DOHH2 (cell line): ENCODE results near the gene WNT3A.

ENCODE experiments used
- H3F3A ChIP-seq: fragments of 200-600 bp; sonication (generic), shearing (Covaris generic); 2 replicates; pipeline ENCODE4 v1.6.0; 2016; ENCODE audit warnings: antibody characterized with exemption, mild to moderate bottlenecking; ENCODE audit not compliant: control insufficient read depth, insufficient read depth
- H3K27ac ChIP-seq: fragments of 200-600 bp; sonication (generic); 2 replicates; pipeline ENCODE4 v1.5.1; 2014; ENCODE audit warnings: low read depth, mild to moderate bottlenecking, low read length, moderate library complexity
- H3K27me3 ChIP-seq: fragments of 200-600 bp; sonication (generic); 2 replicates; pipeline ENCODE4 v1.6.1; 2014; ENCODE audit warnings: mild to moderate bottlenecking, low read length, mixed read lengths; ENCODE audit not compliant: control insufficient read depth
- H3K36me3 ChIP-seq: fragments of 200-600 bp; sonication (generic); 2 replicates; pipeline ENCODE4 v1.6.1; 2014; ENCODE audit warnings: mild to moderate bottlenecking, low read length, moderate library complexity, mixed read lengths; ENCODE audit not compliant: control insufficient read depth
- H3K4me1 ChIP-seq: fragments of 200-600 bp; sonication (generic); 2 replicates; pipeline ENCODE4 v1.6.1; 2014; ENCODE audit warnings: mild to moderate bottlenecking, low read length, mixed read lengths; ENCODE audit not compliant: control insufficient read depth
- H3K4me2 ChIP-seq: fragments of 200-600 bp; sonication (generic); 2 replicates; pipeline ENCODE4 v1.6.0; 2014; ENCODE audit warnings: mild to moderate bottlenecking, low read length, moderate library complexity
- H3K4me3 ChIP-seq: fragments of 200-600 bp; sonication (generic); 2 replicates; pipeline ENCODE4 v1.5.1; 2014; ENCODE audit warnings: mild to moderate bottlenecking, low read length, mixed read lengths
- H3K79me2 ChIP-seq: fragments of 200-600 bp; sonication (generic); 2 replicates; pipeline ENCODE4 v1.6.1; 2014; ENCODE audit warnings: mild to moderate bottlenecking, low read length, mixed read lengths; ENCODE audit not compliant: control insufficient read depth
- H3K9me2 ChIP-seq: fragments of 200-600 bp; sonication (generic); replicated peaks from 2 replicates; pipeline ENCODE4 v1.6.1; 2014; ENCODE audit warnings: mild to moderate bottlenecking, low read length, mixed read lengths; ENCODE audit not compliant: control insufficient read depth
- H3K9me3 ChIP-seq: fragments of 200-600 bp; sonication (generic); 2 replicates; pipeline ENCODE4 v1.6.1; 2014; ENCODE audit warnings: antibody characterized with exemption, low read length, mixed read lengths; ENCODE audit not compliant: control insufficient read depth, insufficient read depth
- H4K20me1 ChIP-seq: fragments of 200-600 bp; sonication (generic); 2 replicates; pipeline ENCODE4 v1.6.0; 2014; ENCODE audit warnings: low read depth, mild to moderate bottlenecking, antibody characterized with exemption, low read length, moderate library complexity; ENCODE audit not compliant: control insufficient read depth, insufficient read depth
- EZH2phosphoT487 ChIP-seq: fragments of 200-600 bp; sonication (generic); IDR thresholded peaks from 2 replicates; pipeline ENCODE4 v1.6.1; 2017; ENCODE audit warnings: borderline replicate concordance, mild to moderate bottlenecking, antibody characterized with exemption, low read length, moderate library complexity, mixed read lengths
- TF ChIP-seq, protein P1 (sequence below): fragments of 200-600 bp; sonication (generic); IDR thresholded peaks from one replicate; pipeline ENCODE4 v1.5.1; 2014; ENCODE audit warnings: antibody characterized with exemption, mild to moderate bottlenecking, low read depth, low read length; ENCODE audit not compliant: poor library complexity, severe bottlenecking

The WNT3A gene

GRCh38 chr1:228065543-228066347 is 58.9 kb downstream of the WNT3A start:
- no peak overlapping the region for H3K4me3 ChIP-seq
- no peak overlapping the region for H3K4me2 ChIP-seq
- H3K27me3 ChIP-seq = no peaks in the 10 kb centered on the region
- no peak for TF ChIP-seq EZH2phosphoT487
- TF ChIP-seq, protein P1, sequence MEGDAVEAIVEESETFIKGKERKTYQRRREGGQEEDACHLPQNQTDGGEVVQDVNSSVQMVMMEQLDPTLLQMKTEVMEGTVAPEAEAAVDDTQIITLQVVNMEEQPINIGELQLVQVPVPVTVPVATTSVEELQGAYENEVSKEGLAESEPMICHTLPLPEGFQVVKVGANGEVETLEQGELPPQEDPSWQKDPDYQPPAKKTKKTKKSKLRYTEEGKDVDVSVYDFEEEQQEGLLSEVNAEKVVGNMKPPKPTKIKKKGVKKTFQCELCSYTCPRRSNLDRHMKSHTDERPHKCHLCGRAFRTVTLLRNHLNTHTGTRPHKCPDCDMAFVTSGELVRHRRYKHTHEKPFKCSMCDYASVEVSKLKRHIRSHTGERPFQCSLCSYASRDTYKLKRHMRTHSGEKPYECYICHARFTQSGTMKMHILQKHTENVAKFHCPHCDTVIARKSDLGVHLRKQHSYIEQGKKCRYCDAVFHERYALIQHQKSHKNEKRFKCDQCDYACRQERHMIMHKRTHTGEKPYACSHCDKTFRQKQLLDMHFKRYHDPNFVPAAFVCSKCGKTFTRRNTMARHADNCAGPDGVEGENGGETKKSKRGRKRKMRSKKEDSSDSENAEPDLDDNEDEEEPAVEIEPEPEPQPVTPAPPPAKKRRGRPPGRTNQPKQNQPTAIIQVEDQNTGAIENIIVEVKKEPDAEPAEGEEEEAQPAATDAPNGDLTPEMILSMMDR = no peak
- no peaks in the 10 kb centered on the region for H3K9me3 ChIP-seq
- no peaks in the 10 kb centered on the region for H3K79me2 ChIP-seq
- H3K27ac ChIP-seq = no peak overlapping the region
- H4K20me1 ChIP-seq = no peaks in the 10 kb centered on the region
- H3K36me3 ChIP-seq = no peaks in the 10 kb centered on the region
- H3K4me1 ChIP-seq = no peaks in the 10 kb centered on the region
- H3F3A ChIP-seq = no peaks in the 10 kb centered on the region
- no peaks in the 10 kb centered on the region for H3K9me2 ChIP-seq

DNA sequence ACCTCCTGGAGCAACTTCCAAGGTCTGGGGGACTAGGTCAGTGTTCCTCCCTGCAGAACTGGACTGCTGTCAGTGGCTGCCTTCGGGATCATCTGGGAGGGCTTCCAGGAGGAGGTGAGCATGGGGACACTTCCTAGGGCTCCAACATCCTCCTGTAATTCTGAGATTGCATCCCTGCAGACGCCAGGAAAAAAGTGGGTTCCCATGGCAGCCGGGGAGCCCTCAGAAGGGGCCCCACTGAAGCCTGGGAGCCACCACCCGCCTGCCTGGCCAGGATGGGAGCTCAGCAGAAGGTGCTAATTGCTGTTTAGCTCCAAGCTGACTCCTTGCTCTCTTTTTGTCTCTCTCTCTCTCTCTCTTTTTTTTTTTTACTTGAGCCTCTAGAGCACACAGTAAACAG is 59.6 kb downstream of the WNT3A start:
- Histone ChIP-seq H3K4me3 (no peak overlapping the region), H4K20me1 (no peaks in the 10 kb centered on the region), H3F3A (no peaks in the 10 kb centered on the region), H3K4me2 (no peak overlapping the region), H3K9me3 (no peaks in the 10 kb centered on the region), H3K36me3 (no peaks in the 10 kb centered on the region), H3K79me2 (no peaks in the 10 kb centered on the region), H3K27me3 (no peaks in the 10 kb centered on the region), H3K27ac (no peak overlapping the region), H3K9me2 (no peaks in the 10 kb centered on the region), H3K4me1 (no peaks in the 10 kb centered on the region)
- TF ChIP-seq, protein P1 = no peak
- TF ChIP-seq EZH2phosphoT487 = no peak

DNA sequence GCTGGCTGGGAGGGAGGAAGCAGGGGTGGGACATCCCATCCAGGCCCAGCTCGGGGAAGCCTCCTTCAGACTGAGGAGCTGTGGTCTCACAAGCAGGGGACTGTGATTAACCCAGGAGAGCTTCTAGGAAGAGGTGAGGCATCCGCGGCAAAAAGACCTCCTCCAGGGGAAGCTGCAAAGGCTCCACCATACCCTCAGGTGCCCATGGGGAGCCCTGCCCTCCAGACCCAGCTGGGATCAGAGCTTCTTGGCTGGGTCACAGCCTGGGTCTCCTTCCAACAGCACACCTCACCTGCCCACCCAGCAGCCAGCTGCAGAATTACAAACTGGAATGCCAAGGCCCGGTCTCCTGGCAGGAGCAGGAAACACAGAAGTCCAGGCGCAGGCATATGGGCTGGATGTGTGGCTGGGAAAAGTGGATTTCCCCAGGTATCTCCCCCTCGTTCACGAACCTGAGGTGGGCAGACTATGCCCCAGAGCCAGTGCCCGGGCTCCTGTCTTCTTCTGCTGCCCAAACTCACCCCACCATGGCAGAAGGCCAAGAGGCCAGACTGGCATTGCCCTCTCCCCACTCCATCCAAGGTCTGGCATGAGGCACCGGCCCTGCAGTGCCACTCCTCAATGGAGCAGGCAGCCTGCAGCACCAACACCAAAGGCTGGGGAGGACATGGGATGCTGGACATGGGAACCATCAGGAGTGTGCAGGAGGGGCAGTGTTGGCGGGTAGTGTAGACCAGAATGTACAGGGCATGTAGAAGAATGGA is 60.3 kb downstream of the WNT3A start:
- H3K4me1 ChIP-seq = no peaks in the 10 kb centered on the region
- H3K36me3 ChIP-seq = no peaks in the 10 kb centered on the region
- H3K79me2 ChIP-seq = no peaks in the 10 kb centered on the region
- H3K27me3 ChIP-seq = no peaks in the 10 kb centered on the region
- no peaks in the 10 kb centered on the region for H3F3A ChIP-seq
- no peak overlapping the region for H3K27ac ChIP-seq
- no peaks in the 10 kb centered on the region for H4K20me1 ChIP-seq
- no peaks in the 10 kb centered on the region for H3K9me3 ChIP-seq
- no peak overlapping the region for H3K4me3 ChIP-seq
- H3K4me2 ChIP-seq = no peak overlapping the region
- H3K9me2 ChIP-seq = no peaks in the 10 kb centered on the region
- TF ChIP-seq, protein P1 = no peak
- no peak for TF ChIP-seq EZH2phosphoT487
